GM12878 (cell line): ENCODE results near the gene GTF2IRD1. TPM values are rescaled to one million over a fixed set of nuclear protein-coding genes. Genes with fewer than 3 reads are reported as not detected.
A peak's percentile ranks its signal among the peaks of the same experiment; 100 is the strongest.

Experiments used
- ATAC-seq: fragments of 200-7000 bp; cut with Tn5 transposase; 3 replicates; pipeline ENCODE4 v1.9.1; 2020; ENCODE audit warnings: mild to moderate bottlenecking, moderate library complexity
- BruUV-seq: library from RNA; stranded (reverse); fragments of 400-500 nt; replicated peaks from 2 replicates; lab custom pipeline; 2021; lab: Mats Ljungman, UMichigan
- CTCF ChIA-PET: fragments of 300-600 bp; sonication (Branson Sonifier 250); formaldehyde crosslinking; extraction: SDS; loops from one replicate; lab custom pipeline; 2021; ENCODE audit warnings: inconsistent platforms; lab: Yijun Ruan, JAX
- POLR2A ChIA-PET: fragments of 350-600 bp; formaldehyde crosslinking; extraction: SDS; loops from one replicate; lab custom pipeline; 2021; ENCODE audit warnings: inconsistent platforms; lab: Charles Lee
- RAD21 ChIA-PET: fragments of 300-600 bp; sonication (Branson Sonifier 250); formaldehyde crosslinking; loops from one replicate; lab custom pipeline; 2023; ENCODE audit warnings: antibody characterized with exemption; ENCODE audit not compliant: unreplicated experiment; lab: Charles Lee
- SMC1A ChIA-PET: fragments of 300-600 bp; sonication (Branson Sonifier 250); formaldehyde crosslinking; loops from one replicate; lab custom pipeline; 2023; ENCODE audit not compliant: unreplicated experiment, uncharacterized antibody; lab: Charles Lee
- DNase-seq: peaks from one replicate; pipeline ENCODE4 v3.0.0-alpha.2; 2011; ENCODE audit warnings: low read depth, low spot score
- FAIRE-seq: peaks from 3 replicates; lab custom pipeline; 2011; peaks lifted over from hg19 to GRCh38; lab: Jason Lieb, UNC
- H2AFZ ChIP-seq: 2 replicates; pipeline ENCODE4 v1.6.0; 2011; ENCODE audit warnings: low read depth, low read length, control low read depth; ENCODE audit not compliant: control insufficient read depth
- H3K27ac ChIP-seq: 2 replicates; pipeline ENCODE4 v1.5.1; 2011; ENCODE audit warnings: control low read depth; ENCODE audit not compliant: control insufficient read depth, insufficient read depth
- H3K27me3 ChIP-seq, 2 experiments: replicated peaks in 1 of 2; 2 replicates each; pipeline versions ENCODE4 v1.6.0 to v1.6.1; 2011; ENCODE audit warnings: low read length in 1 of 2; ENCODE audit not compliant: control insufficient read depth in 2 of 2, insufficient read depth in 2 of 2
- H3K36me3 ChIP-seq, 2 experiments: 2 replicates each; pipeline ENCODE4 v1.5.1; 2011; ENCODE audit warnings: low read length in 1 of 2; ENCODE audit not compliant: control insufficient read depth in 2 of 2, insufficient read depth in 2 of 2
- H3K4me1 ChIP-seq: 2 replicates; pipeline ENCODE4 v1.6.1; 2011; ENCODE audit warnings: mild to moderate bottlenecking, low read length, moderate library complexity, mixed read lengths; ENCODE audit not compliant: control insufficient read depth, insufficient read depth
- H3K4me2 ChIP-seq: 2 replicates; pipeline ENCODE4 v1.6.0; 2011; ENCODE audit warnings: control low read depth; ENCODE audit not compliant: control insufficient read depth, insufficient read depth
- H3K4me3 ChIP-seq: fragments of 200-600 bp; sonication (generic); 2 replicates; pipeline ENCODE4 v1.5.1; 2016
- H3K79me2 ChIP-seq: 2 replicates; pipeline ENCODE4 v1.6.0; 2011; ENCODE audit warnings: low read length; ENCODE audit not compliant: control insufficient read depth, insufficient read depth
- H3K9ac ChIP-seq: 2 replicates; pipeline ENCODE4 v1.8.0; 2011; ENCODE audit warnings: low read length, control low read depth, mixed read lengths; ENCODE audit not compliant: control insufficient read depth, insufficient read depth
- H3K9me3 ChIP-seq: replicated peaks from 3 replicates; pipeline ENCODE4 v1.5.1; 2011; ENCODE audit warnings: mild to moderate bottlenecking, low read length; ENCODE audit not compliant: control insufficient read depth, insufficient read depth
- H4K20me1 ChIP-seq: 2 replicates; pipeline ENCODE4 v1.6.0; 2011; ENCODE audit not compliant: control insufficient read depth, insufficient read depth
- BCL3 ChIP-seq: IDR thresholded peaks from 2 replicates; pipeline ENCODE4 v1.6.1; 2011; ENCODE audit warnings: borderline replicate concordance, low read depth, mild to moderate bottlenecking, moderate library complexity, low read length; ENCODE audit not compliant: insufficient read depth, poor library complexity, severe bottlenecking
- E2F4 ChIP-seq: IDR thresholded peaks from 2 replicates; pipeline ENCODE4 v1.6.1; 2012; ENCODE audit warnings: low read depth, low read length, improper control_type of control experiment
- IRF5 ChIP-seq: fragments of 450-650 bp; IDR thresholded peaks from 2 replicates; pipeline ENCODE4 v1.6.1; 2017; ENCODE audit warnings: borderline replicate concordance
- MYC ChIP-seq: IDR thresholded peaks from 2 replicates; pipeline ENCODE4 v1.6.1; 2011; ENCODE audit warnings: mild to moderate bottlenecking, low read length, moderate library complexity, inconsistent platforms; ENCODE audit not compliant: insufficient read depth, insufficient replicate concordance, insufficient read length, severe bottlenecking
- PAX5 ChIP-seq: IDR thresholded peaks from 2 replicates; pipeline ENCODE4 v1.6.1; 2011; ENCODE audit warnings: low read depth, low read length, borderline replicate concordance
- RAD51 ChIP-seq: fragments of 450-650 bp; IDR thresholded peaks from 2 replicates; pipeline ENCODE4 v1.6.1; 2016; ENCODE audit warnings: moderate library complexity, mild to moderate bottlenecking, inconsistent platforms
- SIX5 ChIP-seq: IDR thresholded peaks from 2 replicates; pipeline ENCODE4 v1.6.1; 2011; ENCODE audit warnings: mild to moderate bottlenecking, low read depth, low read length, moderate library complexity; ENCODE audit not compliant: severe bottlenecking
- SMARCA5 ChIP-seq: fragments of 450-650 bp; IDR thresholded peaks from 2 replicates; pipeline ENCODE4 v1.6.1; 2017; ENCODE audit warnings: mild to moderate bottlenecking
- ZNF207 ChIP-seq: fragments of 450-650 bp; IDR thresholded peaks from 2 replicates; pipeline ENCODE4 v1.6.1; 2014; ENCODE audit warnings: antibody characterized with exemption, mild to moderate bottlenecking, borderline replicate concordance
- ZNF592 ChIP-seq: fragments of 450-650 bp; IDR thresholded peaks from 2 replicates; pipeline ENCODE4 v1.6.1; 2017; ENCODE audit warnings: mild to moderate bottlenecking, moderate library complexity
- WGBS: methylation state at CpG from one replicate; pipeline ENCODE4 v1.1.6; 2016; ENCODE audit warnings: low lambda C conversion rate; ENCODE audit not compliant: insufficient replicate concordance, insufficient coverage; ENCODE audit errors: missing lambda C conversion rate; 5-methylcytosine and 5-hydroxymethylcytosine counted together
- in situ Hi-C: fragments of 300-500 bp; cut with MboI; formaldehyde crosslinking; loops from 9 replicates; pipeline ENCODE4 v1.14.3; 2018; ENCODE audit warnings: mixed read lengths
- intact Hi-C: fragments of 100-400 bp; cut with micrococcal nuclease; formaldehyde crosslinking; loops from one replicate; pipeline ENCODE4 v1.14.2; 2022; ENCODE audit not compliant: unreplicated experiment
- polyA plus RNA-seq, 11 experiments: library from polyadenylated mRNA; depleted of rRNA in 4 of 11; unstranded in 6 of 11; stranded (reverse) in 5 of 11; fragments of >200 nt; fragmentation: Nextera tagmentation in 4 of 11; fragmentation: Illumina TruSeq in 1 of 11; extraction: Ambion mirVana in 4 of 11; extraction: Trizol in 1 of 11; gene quantifications; 1 replicate in 1 of 11; 2 replicates in 10 of 11; pipeline versions ENCODE4 v1.2.1 to v1.2.3, GENCODE V29; 2011 to 2016; ENCODE audit warnings: inconsistent platforms in 2 of 11, missing spikeins in 2 of 11, low read depth in 1 of 11
- total RNA-seq, 4 experiments: library from RNA; depleted of rRNA in 3 of 4; stranded (reverse); fragments of >200 nt in 3 of 4; fragmentation: Illumina TruSeq in 1 of 4; extraction: Trizol in 1 of 4; gene quantifications; 2 replicates each; pipeline versions ENCODE4 v1.2.1 to v1.2.3, GENCODE V29; 2013 to 2021

Gene GTF2IRD1
- total and polyA plus RNA-seq, 10 of the 15 experiments (the other 5 are each of a cell fraction or from before 2014, with no cell fraction given): 0.48 to 3.0 (median 1.3) TPM

GRCh38 chr7:74479961-74480829 lies 26.5 kb downstream of the GTF2IRD1 start:
- Histone ChIP-seq H3K27me3 (peaks cover 0 to 3% of the 10 kb centered on the region in 2 experiments; a peak in 3 of 4 replicates), H3K4me3 (no peak overlapping the region), H3K9ac (no peak overlapping the region), H3K79me2 (no peaks in the 10 kb centered on the region), H3K4me1 (no peaks in the 10 kb centered on the region), H4K20me1 (no peaks in the 10 kb centered on the region), H2AFZ (peak overlapping the region; percentile 41), H3K9me3 (no peaks in the 10 kb centered on the region), H3K27ac (no peak overlapping the region), H3K36me3 (no peaks in the 10 kb centered on the region), H3K4me2 (peak overlapping the region; percentile 55)
- no peak for FAIRE-seq
- in situ Hi-C loops: no loop called here
- 38% methylated on average over 33 of the region's 40 CpGs for WGBS
- RAD21 ChIA-PET: no interaction called here
- DNase-seq: no peak
- CTCF ChIA-PET: no interaction called here
- no TSS peak for BruUV-seq
- POLR2A ChIA-PET: interaction anchor here (0.6 kb wide), 1 partner anchor 1067 kb away, joined by 4 read pairs; no protein-coding TSS in a partner anchor
- SMC1A ChIA-PET: no interaction called here
- TF ChIP-seq PAX5: no peak
- TF ChIP-seq SIX5: no peak
- TF ChIP-seq E2F4: no peak
- no peak for TF ChIP-seq ZNF592
- TF ChIP-seq IRF5: no peak
- TF ChIP-seq ZNF207: no peak
- no peak for TF ChIP-seq BCL3
- no peak for TF ChIP-seq SMARCA5
- TF ChIP-seq MYC: no peak
- TF ChIP-seq RAD51: no peak
- peak; percentile 64 for ATAC-seq
- intact Hi-C loops: no loop called here
